GM21717 (cell line): ENCODE results near the gene KIF4B.

ENCODE experiments used
- ATAC-seq: cut with Tn5 transposase; IDR thresholded peaks from one replicate; pipeline ENCODE4 v1.9.1; 2021; ENCODE audit warnings: mild to moderate bottlenecking, moderate library complexity; ENCODE audit not compliant: unreplicated experiment

Gene KIF4B

GRCh38 chr5:155052532-155052931, 39.0 kb downstream of the KIF4B start:
- ATAC-seq: no peak

GRCh38 chr5:155053501-155053900, 39.9 kb downstream of the KIF4B start:
- ATAC-seq: no peak

GRCh38 chr5:155056644-155057269, 43.2 kb downstream of the KIF4B start:
- no peak for ATAC-seq

GRCh38 chr5:155057626-155058025, 44.1 kb downstream of the KIF4B start:
- no peak for ATAC-seq

- peak; percentile 58 for ATAC-seq
These were observed 51.0 kb downstream of the KIF4B start for GRCh38 chr5:155064580-155064979.

GRCh38 chr5:155066886-155067595, 53.5 kb downstream of the KIF4B start:
- ATAC-seq: no peak
